Measurements from ENCODE around the gene JADE2.
"Not testable (repeated sequence)": the region's sequence is repeated elsewhere in the genome, so short reads cannot be mapped to it uniquely, and the experiment has no call there.

The JADE2 gene

DNA sequence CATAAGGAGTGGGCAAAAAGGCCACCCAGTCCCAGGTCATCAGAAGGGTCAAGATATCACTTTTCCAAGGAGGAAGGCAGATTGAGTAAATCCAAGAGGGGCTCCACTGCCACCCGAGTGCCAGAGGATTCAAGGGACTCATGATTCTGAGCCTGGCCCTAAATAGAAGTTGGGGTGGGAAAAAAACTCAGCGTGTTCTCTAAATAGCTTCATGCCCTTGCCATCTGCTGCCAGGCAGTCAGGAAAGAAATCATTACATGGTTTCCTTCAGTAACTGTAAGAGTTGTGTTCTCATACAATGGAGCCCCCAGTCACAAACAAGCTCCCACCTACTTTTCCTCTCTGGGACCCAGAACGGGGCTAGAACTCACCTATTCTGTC lies 70.0 kb downstream of the JADE2 start:
- no peak for DNase-seq

DNA sequence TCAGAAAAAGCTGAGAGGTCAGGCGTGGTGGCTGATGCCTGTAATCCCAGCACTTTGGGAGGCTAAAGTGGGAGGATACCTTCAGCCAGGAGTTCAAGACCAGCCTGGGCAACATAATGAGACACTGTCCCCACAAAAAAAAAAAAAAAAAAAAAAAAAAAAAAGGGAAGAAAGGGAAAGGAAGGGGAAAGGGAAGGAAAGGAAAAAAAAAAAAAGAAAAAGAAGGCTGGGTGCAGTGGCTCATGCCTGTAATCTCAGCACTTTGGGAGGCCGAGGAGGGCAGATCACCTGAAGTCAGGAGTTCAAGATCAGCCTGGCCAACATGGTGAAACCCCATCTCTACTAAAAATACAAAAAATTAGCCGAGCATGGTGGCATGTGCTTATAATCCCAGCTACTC lies 74.3 kb downstream of the JADE2 start:
- not testable (repeated sequence) for DNase-seq

DNA sequence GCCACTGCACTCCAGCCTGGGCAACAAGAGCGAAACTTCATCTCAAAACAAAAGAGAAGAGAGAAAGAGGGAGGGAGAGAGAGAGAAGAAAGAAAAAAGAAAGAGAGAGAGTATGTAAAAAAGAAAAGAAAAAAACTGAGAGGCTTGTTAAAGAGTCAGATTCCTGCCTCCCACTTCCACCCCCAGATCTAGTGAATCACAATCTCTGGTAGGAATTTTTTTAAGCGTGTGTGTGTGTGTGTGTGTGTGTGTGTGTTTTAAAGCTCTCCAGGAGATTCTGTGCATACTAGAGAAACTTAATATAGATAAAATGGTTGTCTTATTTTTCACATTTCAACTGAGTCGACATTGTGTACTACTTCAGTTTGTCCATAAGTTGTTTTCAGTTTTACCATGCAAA lies 75.1 kb downstream of the JADE2 start:
- DNase-seq = no peak

DNA sequence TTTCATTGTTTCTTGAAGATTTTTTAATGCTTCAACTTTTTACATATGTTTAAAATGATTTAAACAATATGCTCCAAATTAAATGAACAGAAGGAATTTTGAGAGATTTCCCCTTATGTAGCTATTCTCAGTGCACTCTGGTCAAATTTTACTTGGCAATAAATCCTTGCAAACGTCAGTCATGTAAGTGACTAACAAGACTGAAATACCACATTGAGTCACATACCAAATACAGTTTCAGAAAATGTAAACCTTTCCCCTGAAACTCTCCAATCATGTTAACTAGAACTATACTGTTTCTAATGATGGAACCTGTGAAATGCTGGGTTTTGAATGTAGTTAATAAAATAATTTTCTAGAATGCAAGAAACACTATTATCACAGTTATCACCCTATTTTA lies 77.6 kb downstream of the JADE2 start:
- DNase-seq = no peak

DNA sequence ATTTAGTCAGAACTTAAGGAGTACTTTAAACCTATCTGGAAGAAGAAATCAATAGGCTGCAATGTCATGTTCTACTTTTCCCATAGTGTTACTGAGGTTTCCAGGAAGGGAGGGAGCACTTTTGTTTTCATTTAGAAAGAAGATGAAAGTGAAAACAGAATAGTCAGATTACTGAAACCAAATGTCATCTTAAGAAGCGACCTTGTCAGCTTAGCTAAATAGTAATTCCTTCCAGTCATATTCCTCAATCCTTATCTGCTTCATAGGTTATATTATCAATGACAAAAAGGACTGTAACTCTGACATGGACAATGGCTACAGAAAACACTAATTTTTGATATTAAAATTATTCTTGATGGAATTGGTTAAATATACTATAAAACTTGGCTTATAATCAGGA lies 79.4 kb downstream of the JADE2 start:
- DNase-seq = peak; percentile 75

DNA sequence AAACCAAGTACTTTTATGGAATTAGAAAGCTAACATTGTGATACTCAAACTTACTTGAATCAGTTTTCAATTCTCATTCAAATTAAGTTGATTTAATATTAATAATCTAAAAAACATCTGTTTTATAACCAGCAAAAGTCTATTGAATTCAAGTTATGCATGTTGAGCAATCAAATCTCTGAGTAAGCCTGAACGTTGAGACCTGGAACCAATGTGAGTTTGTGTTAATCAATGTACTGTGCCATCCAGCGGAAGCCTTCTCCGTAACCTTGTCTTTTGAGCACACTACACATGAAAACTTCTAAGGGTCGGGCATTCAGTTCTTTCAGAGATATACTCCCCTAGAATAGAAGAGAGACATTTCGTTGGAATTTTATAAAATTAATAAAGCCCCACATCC lies 81.3 kb downstream of the JADE2 start:
- DNase-seq = no peak

DNA sequence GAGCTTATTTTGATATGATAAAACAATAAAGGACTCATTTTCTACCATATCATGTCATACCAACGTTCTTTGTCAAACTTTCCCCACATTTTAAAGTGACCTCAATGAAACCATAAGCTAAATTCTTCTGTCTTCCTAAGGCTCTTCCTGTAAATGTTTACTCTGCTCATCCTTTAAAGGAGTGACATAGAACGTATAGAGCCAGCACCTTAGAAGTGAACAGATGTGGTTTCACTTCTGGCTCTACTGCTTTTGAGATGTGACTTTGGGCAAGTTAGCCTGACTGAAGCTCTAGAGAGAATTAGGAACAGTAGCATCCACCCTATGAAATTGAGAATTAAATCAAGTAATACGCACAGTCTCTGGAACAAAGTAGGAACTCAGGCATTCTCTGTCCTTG lies 83.1 kb downstream of the JADE2 start:
- DNase-seq = no peak

DNA sequence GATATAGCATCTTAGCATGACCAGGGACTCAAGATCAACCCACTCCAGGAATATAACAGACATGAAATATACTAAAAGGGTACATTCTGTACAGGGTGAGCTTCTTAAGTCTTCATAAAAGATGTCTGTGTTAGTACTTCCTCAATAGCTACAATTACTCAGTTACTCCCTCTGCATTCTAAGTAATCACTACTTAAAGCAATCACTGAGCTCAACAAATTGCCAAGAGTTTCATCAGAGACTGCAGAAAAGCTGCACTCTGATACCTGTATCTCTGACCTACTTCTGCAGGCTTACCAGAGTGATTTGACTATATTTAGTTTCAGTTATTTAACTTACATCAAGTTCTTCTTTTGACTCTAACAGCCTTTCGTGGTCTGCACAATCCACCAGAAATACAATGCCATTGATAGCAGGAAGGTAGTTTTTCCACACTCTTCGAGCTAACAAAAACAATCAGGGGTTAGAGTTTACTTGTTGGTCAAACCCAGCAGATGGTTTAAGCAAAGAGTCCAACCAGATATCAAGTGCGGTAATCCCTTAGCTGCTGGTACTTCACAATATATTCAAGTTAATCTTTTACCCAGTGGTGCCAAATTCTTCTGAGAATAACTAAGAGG lies 83.9 kb downstream of the JADE2 start:
- DNase-seq = peak; percentile 88

DNA sequence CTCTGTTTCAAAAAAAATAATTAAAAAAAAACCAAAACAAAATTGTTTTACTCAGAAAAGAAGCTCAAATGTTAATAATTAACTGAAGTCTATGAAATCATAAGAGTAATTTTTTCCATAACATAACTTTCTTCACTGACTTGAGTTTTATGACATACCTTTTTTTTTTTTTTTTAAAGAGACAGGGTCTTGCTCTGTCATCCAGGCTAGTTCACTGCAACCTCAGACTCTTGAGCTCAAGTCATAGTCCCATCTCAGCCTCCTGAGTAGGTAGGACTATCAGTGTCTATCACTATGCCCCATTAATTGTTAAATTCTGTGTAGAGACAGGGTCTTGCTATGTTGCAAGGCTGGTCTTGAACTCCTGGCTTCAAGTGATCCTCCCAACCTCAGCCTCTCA lies 85.3 kb downstream of the JADE2 start:
- DNase-seq = no peak

DNA sequence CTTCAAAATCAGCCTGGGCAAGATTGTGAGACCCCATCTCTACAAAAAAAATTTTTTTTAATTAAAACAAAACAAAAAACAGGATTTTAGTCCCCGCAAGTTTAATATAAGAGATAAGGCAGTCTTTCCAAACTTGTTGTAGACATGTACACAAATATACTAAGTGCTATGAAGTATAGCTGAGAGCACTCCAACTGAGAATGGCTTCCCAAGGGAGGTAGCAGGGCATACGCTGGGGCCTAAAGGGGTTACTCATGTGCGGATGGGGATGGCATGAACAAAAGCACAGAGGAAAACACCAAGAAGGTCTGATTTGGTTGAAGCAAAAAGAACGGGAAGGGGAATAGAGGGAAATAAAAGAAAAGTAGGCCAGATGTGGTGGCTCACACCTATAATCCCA lies 86.0 kb downstream of the JADE2 start:
- no peak for DNase-seq

DNA sequence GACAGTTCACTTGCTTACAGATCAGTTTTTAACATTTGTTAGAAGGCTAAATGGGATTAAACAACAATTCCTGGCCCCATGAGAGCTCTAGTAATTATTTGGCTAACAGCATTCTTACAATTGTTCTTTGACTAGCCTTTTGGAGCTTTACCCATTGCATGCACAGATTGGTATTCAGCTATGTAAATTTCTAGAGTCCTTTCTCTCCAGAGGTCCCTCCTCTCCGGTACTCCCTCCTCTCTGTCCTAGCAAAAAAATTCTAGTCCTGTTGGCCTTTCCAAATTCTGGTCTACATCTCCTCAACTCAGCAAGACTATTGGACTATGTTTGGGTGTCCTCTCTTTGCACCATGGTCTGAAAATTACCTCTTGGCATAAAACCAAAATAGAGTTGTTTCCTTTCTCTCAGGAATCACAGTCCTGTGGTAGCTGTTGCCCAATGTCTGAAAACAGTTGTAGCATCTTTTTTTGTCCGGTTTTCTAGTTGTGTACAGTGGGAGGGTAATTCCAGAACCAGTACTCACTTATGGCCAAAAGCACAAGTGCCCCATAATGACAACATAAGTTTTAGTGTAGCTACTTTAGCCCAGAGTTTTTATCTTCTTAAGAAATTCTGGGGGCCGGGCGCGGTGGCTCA lies 89.1 kb downstream of the JADE2 start:
- DNase-seq = no peak

DNA sequence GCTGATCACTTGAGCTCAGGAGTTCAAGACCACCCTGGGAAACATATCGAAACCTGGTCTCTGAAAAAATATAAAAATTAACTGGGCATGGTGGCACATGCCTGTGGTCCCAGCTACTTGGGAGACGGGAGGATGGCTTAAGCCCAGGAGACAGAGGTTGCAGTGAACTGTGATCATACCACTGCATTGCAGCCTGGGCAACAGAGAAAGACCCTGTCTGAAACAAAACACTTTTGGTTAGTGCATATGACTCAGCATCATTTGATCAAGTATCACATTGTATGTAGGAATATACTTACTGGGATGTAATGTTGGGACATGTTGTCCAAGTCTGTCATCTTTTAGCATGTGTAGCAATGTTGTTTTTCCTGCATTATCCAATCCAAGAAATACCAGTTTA lies 95.2 kb downstream of the JADE2 start:
- no peak for DNase-seq

DNA sequence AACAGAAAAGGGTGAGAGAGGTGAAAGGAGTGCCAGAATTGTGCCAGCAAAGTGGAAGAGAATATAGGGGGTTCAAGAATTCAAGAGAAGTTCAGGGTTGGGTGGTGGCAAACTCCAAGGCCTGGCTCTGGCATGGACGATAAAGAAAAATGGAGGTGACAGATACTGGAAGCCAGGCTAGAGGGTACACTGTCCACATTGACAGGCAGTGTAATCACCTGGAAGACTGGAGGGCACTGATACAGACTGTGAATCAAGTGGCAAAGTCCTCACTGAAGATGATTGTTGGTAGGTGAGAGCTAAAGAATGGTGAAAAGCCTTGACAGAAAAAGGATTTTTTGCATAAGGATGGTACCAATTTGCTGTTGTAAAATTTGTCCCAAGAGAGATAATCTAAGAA lies 100.1 kb downstream of the JADE2 start:
- DNase-seq = no peak

DNA sequence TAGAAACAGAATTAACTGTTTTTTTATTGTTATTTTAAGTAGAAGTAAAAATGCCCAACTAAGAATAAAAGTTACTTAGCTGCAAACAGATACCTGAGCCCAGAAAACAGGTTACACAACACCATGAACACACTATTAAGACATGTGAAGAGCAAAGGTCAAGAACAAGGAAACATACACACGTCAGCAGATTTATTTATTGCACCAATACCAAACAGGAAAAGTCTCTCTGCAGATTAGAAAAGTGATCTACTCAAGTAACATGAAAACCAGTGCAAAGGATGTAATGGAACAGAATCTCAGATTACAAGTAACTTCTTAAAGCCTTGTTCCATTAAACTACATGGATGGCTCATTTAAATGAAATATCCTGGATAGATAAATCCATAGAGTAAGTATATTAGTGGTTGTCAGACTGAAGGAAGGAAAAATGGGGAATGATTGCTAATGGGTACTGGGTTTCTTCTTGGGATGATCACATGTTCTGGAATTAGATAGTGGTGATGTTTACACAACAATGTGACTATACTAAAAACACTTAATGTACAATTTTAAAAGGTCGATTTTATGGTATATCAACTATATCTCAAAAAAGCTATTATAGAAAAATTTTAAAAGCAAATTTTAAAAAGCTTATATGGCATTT lies 101.0 kb downstream of the JADE2 start:
- DNase-seq = no peak

Measured in OCI-M1 (cell line).